Measurements from ENCODE around the gene GPR108. TPM values are rescaled to one million over a fixed set of nuclear protein-coding genes. Genes with fewer than 3 reads are reported as not detected.
"Not testable (repeated sequence)": the region's sequence is repeated elsewhere in the genome, so short reads cannot be mapped to it uniquely, and the experiment has no call there.

GPR108 gene
- total and polyA plus RNA-seq, 2 donors = 23.2 to 66.8 TPM

GRCh38 chr19:6714749-6715555 is 22.4 kb downstream of the GPR108 start:
- Histone ChIP-seq H3K4me3 (ENCODE audit: low read depth, low read length) (no peak overlapping the region), H3K36me3 (ENCODE audit: insufficient read depth) (no peaks in the 10 kb centered on the region), H3K4me1 (ENCODE audit: insufficient read depth) (no peaks in the 10 kb centered on the region), H3K27ac (ENCODE audit: low read depth) (no peak overlapping the region)
- WGBS = 87% methylated on average over 11 of the region's 11 CpGs
- no peak for DNase-seq (ENCODE audit: extremely low spot score)

GRCh38 chr19:6713773-6714692 is 23.3 kb downstream of the GPR108 start:
- Histone ChIP-seq H3K36me3 (ENCODE audit: insufficient read depth) (no peaks in the 10 kb centered on the region), H3K4me3 (ENCODE audit: low read depth, low read length) (no peak overlapping the region), H3K27ac (ENCODE audit: low read depth) (no peak overlapping the region), H3K4me1 (ENCODE audit: insufficient read depth) (no peaks in the 10 kb centered on the region)
- no peak for DNase-seq (ENCODE audit: extremely low spot score)
- WGBS = 67% methylated on average over 24 of the region's 24 CpGs

- Histone ChIP-seq H3K4me3 (ENCODE audit: low read depth, low read length) (no peak overlapping the region), H3K36me3 (ENCODE audit: insufficient read depth) (no peaks in the 10 kb centered on the region), H3K27ac (ENCODE audit: low read depth) (no peak overlapping the region), H3K4me1 (ENCODE audit: insufficient read depth) (no peaks in the 10 kb centered on the region)
- no peak for DNase-seq (ENCODE audit: extremely low spot score)
- 90% methylated on average over 20 of the region's 20 CpGs for WGBS
Measured at GRCh38 chr19:6712692-6713670, 24.4 kb downstream of the GPR108 start.

- H3K27ac ChIP-seq (ENCODE audit: low read depth) = no peak overlapping the region
- DNase-seq (ENCODE audit: extremely low spot score) = no peak
Measured at GRCh38 chr19:6712231-6712630, 25.1 kb downstream of the GPR108 start.

GRCh38 chr19:6711605-6712004 is 25.8 kb downstream of the GPR108 start:
- Histone ChIP-seq H3K27ac (ENCODE audit: low read depth) (no peak overlapping the region), H3K4me3 (ENCODE audit: low read depth, low read length) (no peak overlapping the region), H3K4me1 (ENCODE audit: insufficient read depth) (no peaks in the 10 kb centered on the region), H3K36me3 (ENCODE audit: insufficient read depth) (no peaks in the 10 kb centered on the region)
- DNase-seq (ENCODE audit: extremely low spot score) = no peak
- 72% methylated on average over 10 of the region's 10 CpGs for WGBS

More at GRCh38 chr19:6712231-6712630, 25.1 kb downstream of the GPR108 start:
- H3K4me1 ChIP-seq (ENCODE audit: insufficient read depth) = no peaks in the 10 kb centered on the region
- H3K4me3 ChIP-seq (ENCODE audit: low read depth, low read length) = no peak overlapping the region
- no peaks in the 10 kb centered on the region for H3K36me3 ChIP-seq (ENCODE audit: insufficient read depth)
- 89% methylated on average over 16 of the region's 16 CpGs for WGBS

GRCh38 chr19:6711078-6711361 is 26.4 kb downstream of the GPR108 start:
- Histone ChIP-seq H3K36me3 (ENCODE audit: insufficient read depth) (no peaks in the 10 kb centered on the region), H3K4me1 (ENCODE audit: insufficient read depth) (no peaks in the 10 kb centered on the region), H3K27ac (ENCODE audit: low read depth) (no peak overlapping the region), H3K4me3 (ENCODE audit: low read depth, low read length) (no peak overlapping the region)
- 46% methylated on average over 9 of the region's 9 CpGs for WGBS
- DNase-seq (ENCODE audit: extremely low spot score) = no peak

GRCh38 chr19:6710273-6711077 is 26.9 kb downstream of the GPR108 start:
- Histone ChIP-seq H3K27ac (ENCODE audit: low read depth) (no peak overlapping the region), H3K36me3 (ENCODE audit: insufficient read depth) (no peaks in the 10 kb centered on the region), H3K4me3 (ENCODE audit: low read depth, low read length) (no peak overlapping the region), H3K4me1 (ENCODE audit: insufficient read depth) (no peaks in the 10 kb centered on the region)
- 26% methylated on average over 30 of the region's 30 CpGs for WGBS
- DNase-seq (ENCODE audit: extremely low spot score) = no peak

GRCh38 chr19:6709549-6709948 is 27.8 kb downstream of the GPR108 start:
- Histone ChIP-seq H3K4me3 (ENCODE audit: low read depth, low read length) (no peak overlapping the region), H3K4me1 (ENCODE audit: insufficient read depth) (no peaks in the 10 kb centered on the region), H3K27ac (ENCODE audit: low read depth) (no peak overlapping the region), H3K36me3 (ENCODE audit: insufficient read depth) (no peaks in the 10 kb centered on the region)
- WGBS = 45% methylated on average over 14 of the region's 14 CpGs
- DNase-seq (ENCODE audit: extremely low spot score) = no peak

GRCh38 chr19:6708913-6709312 is 28.5 kb downstream of the GPR108 start:
- DNase-seq (ENCODE audit: extremely low spot score); H3K36me3 ChIP-seq (ENCODE audit: insufficient read depth); H3K4me1 ChIP-seq (ENCODE audit: insufficient read depth); H3K27ac ChIP-seq (ENCODE audit: low read depth); H3K4me3 ChIP-seq (ENCODE audit: low read depth, low read length): not testable (repeated sequence)
- WGBS = 85% methylated on average over 12 of the region's 12 CpGs

- no peak for DNase-seq (ENCODE audit: extremely low spot score)
- Histone ChIP-seq H3K36me3 (ENCODE audit: insufficient read depth) (no peaks in the 10 kb centered on the region), H3K27ac (ENCODE audit: low read depth) (no peak overlapping the region), H3K4me3 (ENCODE audit: low read depth, low read length) (no peak overlapping the region), H3K4me1 (ENCODE audit: insufficient read depth) (no peaks in the 10 kb centered on the region)
- WGBS = 84% methylated on average over 3 of the region's 3 CpGs
Measured at GRCh38 chr19:6708346-6708745, 29.0 kb downstream of the GPR108 start.

GRCh38 chr19:6707658-6708018 is 29.7 kb downstream of the GPR108 start:
- no peak overlapping the region for H3K4me3 ChIP-seq (ENCODE audit: low read depth, low read length)
- no peaks in the 10 kb centered on the region for H3K36me3 ChIP-seq (ENCODE audit: insufficient read depth)
- whole genome bisulfite sequencing = 72% methylated on average over 16 of the region's 16 CpGs
- no peak for DNase-seq (ENCODE audit: extremely low spot score)
- H3K4me1 ChIP-seq (ENCODE audit: insufficient read depth) = no peaks in the 10 kb centered on the region
- H3K27ac ChIP-seq (ENCODE audit: low read depth) = no peak overlapping the region

GRCh38 chr19:6707011-6707657 is 30.2 kb downstream of the GPR108 start:
- no peak overlapping the region for H3K27ac ChIP-seq (ENCODE audit: low read depth)
- WGBS = 82% methylated on average over 44 of the region's 44 CpGs
- DNase-seq (ENCODE audit: extremely low spot score) = no peak
- no peak overlapping the region for H3K4me3 ChIP-seq (ENCODE audit: low read depth, low read length)
- no peaks in the 10 kb centered on the region for H3K36me3 ChIP-seq (ENCODE audit: insufficient read depth)
- no peaks in the 10 kb centered on the region for H3K4me1 ChIP-seq (ENCODE audit: insufficient read depth)
